Heart left ventricle (tissue), 13 donors: ENCODE measurements around the gene TXNDC16.

Experiments used
- CTCF ChIP-seq, 12 donors: fragments of 200-600 bp; sonication (generic) in 4 of 12; IDR thresholded peaks; one replicate each; pipeline versions ENCODE4 v1.5.0 to v1.8.0; 2018 to 2022; ENCODE audit warnings: antibody characterized with exemption in 12 of 12, mild to moderate bottlenecking in 5 of 12
- POLR2A ChIP-seq, 2 donors: fragments of 450-650 bp; IDR thresholded peaks; one replicate each; pipeline ENCODE4 v1.6.1; 2017; ENCODE audit warnings: antibody characterized with exemption in 2 of 2, mild to moderate bottlenecking in 2 of 2, moderate library complexity in 2 of 2
- donor health status: ischemic (EF 13 %, LVEDD 7.1; RV severe dilation, severe dysfunction).
- donor health status: DM: no; HTN: yes; CAD: no.
- donor health status: DM: no; HTN: no; CAD: no.
- donor health status: ischemic (EF 25% LVEDD 6.9; RV normal size, moderate dysfunction).
- donor health status: ischemic (EF 25% LVEDD 5.7; RV mildly dilated, moderate dysfunction).
- donor health status: ischemic (EF 35%, LVEDD 5.7; RV mildly dilated, moderate dysfunction).
- donor health status: nonischemic (EF 11% LVEDD 7.7; RV severe dilation, severe dysfunction).
- donor health status: DM: yes; HTN: yes; CAD: no.
- donor health status: PGD.
- donor health status: ischemic (EF 29% LVEDD 5.4; RV normal size, mild dysfunction).
- donor health status: nonischemic (EF 23%, LVEDD 6.1; RV moderate dilation, normal function).

- no peak for TF ChIP-seq CTCF (IDR thresholded peaks at IDR 0.05)
- TF ChIP-seq POLR2A (IDR thresholded peaks at IDR 0.05): no peak
These were observed 124.8 kb downstream of the TXNDC16 start for GRCh38 chr14:52427460-52427859.
